PC-3 (cell line): Measurements from ENCODE around the gene USP48. TPM values are rescaled to one million over a fixed set of nuclear protein-coding genes. Genes with fewer than 3 reads are reported as not detected.

Experiments
- ATAC-seq: fragments of 200-7000 bp; cut with Tn5 transposase; 2 replicates; pipeline ENCODE4 v1.9.1; 2020; ENCODE audit warnings: mild to moderate bottlenecking, moderate library complexity
- BruUV-seq: library from RNA; stranded (reverse); fragments of 400-500 nt; replicated peaks from 2 replicates; lab custom pipeline; 2021; lab: Mats Ljungman, UMichigan
- CTCF ChIA-PET: fragments of 300-600 bp; sonication (Branson Sonifier 250); formaldehyde crosslinking; loops from one replicate; lab custom pipeline; 2022; ENCODE audit warnings: antibody characterized with exemption; lab: Charles Lee
- POLR2A ChIA-PET: fragments of 300-600 bp; sonication (Branson Sonifier 250); formaldehyde crosslinking; loops from one replicate; lab custom pipeline; 2022; ENCODE audit warnings: antibody characterized with exemption; ENCODE audit not compliant: unreplicated experiment; lab: Charles Lee
- DNase-seq: peaks from one replicate; pipeline ENCODE4 v3.0.0-alpha.2; 2015
- H2AFZ ChIP-seq: fragments of 300-600 bp; sonication (generic); 2 replicates; pipeline ENCODE4 v1.6.0; 2016; ENCODE audit warnings: antibody characterized with exemption, low read length
- H3F3A ChIP-seq: fragments of 300-600 bp; sonication (generic); one replicate; pipeline ENCODE4 v1.6.0; 2017; ENCODE audit warnings: antibody characterized with exemption, low read length, control low read depth, mild to moderate bottlenecking; ENCODE audit not compliant: unreplicated experiment
- H3K27ac ChIP-seq: fragments of 300-600 bp; sonication (generic); 2 replicates; pipeline ENCODE4 v1.5.1; 2016; ENCODE audit warnings: mild to moderate bottlenecking, low read length
- H3K27me3 ChIP-seq: fragments of 300-600 bp; sonication (generic); 2 replicates; pipeline ENCODE4 v1.6.1; 2016; ENCODE audit warnings: low read length, mixed read lengths
- H3K36me3 ChIP-seq: fragments of 300-600 bp; sonication (generic); 2 replicates; pipeline ENCODE4 v1.6.1; 2016; ENCODE audit warnings: low read depth, mixed run types, low read length, mixed read lengths
- H3K4me1 ChIP-seq: fragments of 300-600 bp; sonication (generic); 2 replicates; pipeline ENCODE4 v1.5.1; 2016; ENCODE audit warnings: low read length; ENCODE audit not compliant: insufficient read depth
- H3K4me2 ChIP-seq: fragments of 300-600 bp; sonication (generic); 2 replicates; pipeline ENCODE4 v1.6.0; 2016; ENCODE audit warnings: low read length
- H3K4me3 ChIP-seq: fragments of 300-600 bp; sonication (generic); 2 replicates; pipeline ENCODE4 v1.5.1; 2016; ENCODE audit warnings: mild to moderate bottlenecking, low read length, mixed read lengths
- H3K79me2 ChIP-seq: fragments of 300-600 bp; sonication (generic); 2 replicates; pipeline ENCODE4 v1.6.1; 2017; ENCODE audit warnings: low read length, mixed read lengths
- H3K9ac ChIP-seq: fragments of 300-600 bp; sonication (generic); 2 replicates; pipeline ENCODE4 v1.6.0; 2016; ENCODE audit warnings: mild to moderate bottlenecking, low read length
- H3K9me2 ChIP-seq: fragments of 300-600 bp; sonication (generic); replicated peaks from 2 replicates; pipeline ENCODE4 v1.6.1; 2016; ENCODE audit warnings: mixed run types, low read length, mixed read lengths
- H3K9me3 ChIP-seq: fragments of 300-600 bp; sonication (generic); 2 replicates; pipeline ENCODE4 v1.6.1; 2016; ENCODE audit warnings: low read length, mixed read lengths
- H4K20me1 ChIP-seq: fragments of 300-600 bp; sonication (generic); 2 replicates; pipeline ENCODE4 v1.6.1; 2016; ENCODE audit warnings: low read length, mixed read lengths
- CTCF ChIP-seq: fragments of 300-600 bp; sonication (generic); conservative IDR thresholded peaks from 2 replicates; pipeline ENCODE4 v1.5.1; 2017; ENCODE audit warnings: antibody characterized with exemption, low read depth, mild to moderate bottlenecking, low read length
- EZH2 ChIP-seq: fragments of 300-600 bp; sonication (generic); IDR thresholded peaks from one replicate; pipeline ENCODE4 v1.6.1; 2017; ENCODE audit warnings: antibody characterized with exemption, mild to moderate bottlenecking, low read length; ENCODE audit not compliant: unreplicated experiment
- EZH2phosphoT487 ChIP-seq: fragments of 300-600 bp; sonication (generic); IDR thresholded peaks from 2 replicates; pipeline ENCODE4 v1.6.1; 2018; ENCODE audit warnings: mild to moderate bottlenecking, antibody characterized with exemption, low read length, borderline replicate concordance
- intact Hi-C: fragments of 100-400 bp; cut with micrococcal nuclease; formaldehyde crosslinking; loops from 2 replicates; pipeline ENCODE4 v1.9.0; 2023
- total RNA-seq: library from RNA; depleted of rRNA; stranded (reverse); fragments of >200 nt; gene quantifications from 2 replicates; pipeline ENCODE4 v1.2.3, GENCODE V29; 2014

USP48 gene
- total RNA-seq, 1 experiment from 2014 or later, result 33.3 TPM

DNA sequence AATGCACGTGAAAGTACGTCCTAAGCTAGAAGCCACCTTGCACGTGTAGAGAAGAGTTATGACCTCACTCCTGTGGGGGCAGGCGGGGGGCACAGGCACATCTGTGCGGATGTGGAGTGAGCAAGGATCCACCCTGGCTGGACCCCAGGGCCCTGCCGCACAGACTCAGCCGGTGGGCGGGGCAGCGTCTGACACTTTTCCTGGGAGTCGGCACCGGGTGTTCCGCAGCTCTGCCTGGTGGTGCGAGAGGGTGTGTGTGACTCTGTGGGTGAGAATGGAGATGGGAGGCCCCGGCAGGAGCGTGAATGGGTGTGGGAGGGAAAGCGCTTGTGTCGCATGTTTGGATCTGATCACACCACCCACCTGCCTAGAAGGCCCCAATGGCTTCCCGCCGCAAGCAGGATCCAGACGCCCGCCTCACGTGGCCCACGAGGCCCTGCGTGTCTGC lies 143.3 kb downstream of the USP48 start:
- Histone ChIP-seq H3K79me2 (no peaks in the 10 kb centered on the region), H3K27me3 (no peaks in the 10 kb centered on the region), H3K4me1 (peaks cover 17% of the 10 kb centered on the region), H2AFZ (no peak overlapping the region), H3K9me2 (no peaks in the 10 kb centered on the region), H3K27ac (peak overlapping the region; percentile 64; the same call in 1 of the 2 replicates), H3K9me3 (no peaks in the 10 kb centered on the region), H3F3A (no peaks in the 10 kb centered on the region), H3K9ac (no peak overlapping the region), H3K36me3 (no peaks in the 10 kb centered on the region), H3K4me3 (no peak overlapping the region), H3K4me2 (no peak overlapping the region), H4K20me1 (no peaks in the 10 kb centered on the region)
- ATAC-seq (no peak), DNase-seq (no peak)
- TF ChIP-seq EZH2 (no peak), EZH2phosphoT487 (no peak), CTCF (no peak)
- intact Hi-C loops, result no loop called here
- POLR2A ChIA-PET, result no interaction called here
- CTCF ChIA-PET, result no interaction called here
- BruUV-seq, result no TSS peak

DNA sequence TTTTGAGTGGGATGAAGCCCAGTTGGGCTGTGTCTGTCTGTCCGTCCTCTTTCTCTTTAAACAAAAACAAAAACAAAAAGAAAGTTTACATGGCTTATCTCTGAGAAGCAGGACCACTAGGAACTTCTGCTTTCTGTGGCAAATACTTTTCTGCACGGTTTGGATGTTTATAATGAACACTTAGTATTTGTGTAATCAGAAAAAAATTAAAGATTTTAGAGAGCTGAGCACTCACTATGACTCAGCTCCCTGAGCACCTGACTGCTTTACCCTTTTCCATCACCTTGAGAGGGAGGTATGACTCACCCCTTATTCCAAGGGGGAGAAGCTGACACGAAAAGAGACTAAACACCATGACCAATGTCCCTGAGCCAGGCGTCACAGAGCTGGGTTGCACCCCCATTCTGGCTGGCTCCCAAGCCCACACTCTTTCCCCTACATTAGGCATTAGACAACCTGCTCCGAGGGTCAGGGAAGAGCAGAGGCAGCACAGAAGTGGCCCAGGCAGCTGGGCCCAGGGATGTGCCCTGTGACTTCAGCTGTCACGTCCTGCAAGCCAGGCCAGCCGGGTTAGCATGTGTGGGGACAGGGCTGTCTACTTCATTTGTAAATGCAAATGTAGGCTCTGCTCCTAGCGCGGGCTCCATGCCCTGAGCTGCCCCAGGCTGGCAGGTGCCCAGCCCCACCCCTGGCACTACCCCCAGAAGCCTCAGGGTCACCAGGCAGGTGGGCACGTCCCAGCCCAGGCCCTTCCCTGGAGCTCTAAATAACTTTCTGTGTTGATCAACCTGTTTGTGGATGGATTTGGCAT lies 144.2 kb downstream of the USP48 start:
- peak overlapping the region; percentile 53 for H3K4me2 ChIP-seq
- no TSS peak for BruUV-seq
- no peaks in the 10 kb centered on the region for H3K79me2 ChIP-seq
- H4K20me1 ChIP-seq, result no peaks in the 10 kb centered on the region
- peak overlapping the region; percentile 64 for H3K27ac ChIP-seq
- H3K4me3 ChIP-seq, result no peak overlapping the region; the same call in 1 of the 2 replicates
- H2AFZ ChIP-seq, result no peak overlapping the region
- H3F3A ChIP-seq, result no peaks in the 10 kb centered on the region
- intact Hi-C loops, result no loop called here
- TF ChIP-seq CTCF, result no peak
- no peak for TF ChIP-seq EZH2phosphoT487
- no peak for TF ChIP-seq EZH2
- H3K4me1 ChIP-seq, result peaks cover 26% of the 10 kb centered on the region
- ChIA-PET CTCF (no interaction called here), POLR2A (interaction anchor here (0.6 kb wide), 2 partner anchors 13 to 1558 kb away, joined by 4 to 5 read pairs; no protein-coding TSS in a partner anchor)
- no peak overlapping the region for H3K9ac ChIP-seq
- DNase-seq (peak; percentile 84), ATAC-seq (peak; percentile 92)
- no peaks in the 10 kb centered on the region for H3K9me3 ChIP-seq
- H3K27me3 ChIP-seq, result no peaks in the 10 kb centered on the region
- no peaks in the 10 kb centered on the region for H3K36me3 ChIP-seq
- no peaks in the 10 kb centered on the region for H3K9me2 ChIP-seq

DNA sequence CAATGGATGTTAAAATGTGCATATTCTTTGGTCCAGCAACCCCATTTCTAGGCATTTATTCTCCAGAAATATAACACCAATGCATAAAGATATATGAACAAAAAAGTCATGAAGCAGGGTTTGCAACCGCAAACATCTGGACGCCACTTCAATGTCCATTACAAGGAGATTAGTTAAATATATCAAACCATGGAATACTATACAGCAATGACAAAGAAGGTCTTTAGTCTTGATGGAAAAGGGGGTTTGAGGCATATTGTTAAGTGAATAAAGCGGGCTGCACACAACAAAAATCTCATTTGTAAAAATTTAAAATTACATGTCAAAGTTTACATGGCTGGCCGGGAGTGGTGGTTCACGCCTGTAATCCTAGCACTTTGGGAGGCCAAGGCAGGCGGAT lies 145.4 kb downstream of the USP48 start:
- Histone ChIP-seq H3K4me1 (peaks cover 27% of the 10 kb centered on the region), H3K4me2 (no peak overlapping the region), H4K20me1 (no peaks in the 10 kb centered on the region), H3K9ac (no peak overlapping the region), H2AFZ (no peak overlapping the region), H3K9me3 (no peaks in the 10 kb centered on the region), H3K27me3 (no peaks in the 10 kb centered on the region), H3F3A (no peaks in the 10 kb centered on the region), H3K4me3 (no peak overlapping the region), H3K79me2 (no peaks in the 10 kb centered on the region), H3K27ac (no peak overlapping the region), H3K9me2 (no peaks in the 10 kb centered on the region), H3K36me3 (no peaks in the 10 kb centered on the region)
- ATAC-seq, result no peak
- BruUV-seq, result no TSS peak
- intact Hi-C loops, result no loop called here
- no peak for DNase-seq
- CTCF ChIA-PET, result no interaction called here
- TF ChIP-seq CTCF (no peak), EZH2 (no peak), EZH2phosphoT487 (no peak)
- POLR2A ChIA-PET, result no interaction called here
